HG02973 (cell line): Measurements from ENCODE around the gene LCN9.
"Not testable (repeated sequence)": the region's sequence is repeated elsewhere in the genome, so short reads cannot be mapped to it uniquely, and the experiment has no call there.

ENCODE experiments used
- ATAC-seq: cut with Tn5 transposase; IDR thresholded peaks from one replicate; pipeline ENCODE4 v1.9.1; 2021; ENCODE audit warnings: moderate library complexity; ENCODE audit not compliant: unreplicated experiment

LCN9 gene, protein sequence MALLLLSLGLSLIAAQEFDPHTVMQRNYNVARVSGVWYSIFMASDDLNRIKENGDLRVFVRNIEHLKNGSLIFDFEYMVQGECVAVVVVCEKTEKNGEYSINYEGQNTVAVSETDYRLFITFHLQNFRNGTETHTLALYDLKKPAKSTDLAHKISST

DNA sequence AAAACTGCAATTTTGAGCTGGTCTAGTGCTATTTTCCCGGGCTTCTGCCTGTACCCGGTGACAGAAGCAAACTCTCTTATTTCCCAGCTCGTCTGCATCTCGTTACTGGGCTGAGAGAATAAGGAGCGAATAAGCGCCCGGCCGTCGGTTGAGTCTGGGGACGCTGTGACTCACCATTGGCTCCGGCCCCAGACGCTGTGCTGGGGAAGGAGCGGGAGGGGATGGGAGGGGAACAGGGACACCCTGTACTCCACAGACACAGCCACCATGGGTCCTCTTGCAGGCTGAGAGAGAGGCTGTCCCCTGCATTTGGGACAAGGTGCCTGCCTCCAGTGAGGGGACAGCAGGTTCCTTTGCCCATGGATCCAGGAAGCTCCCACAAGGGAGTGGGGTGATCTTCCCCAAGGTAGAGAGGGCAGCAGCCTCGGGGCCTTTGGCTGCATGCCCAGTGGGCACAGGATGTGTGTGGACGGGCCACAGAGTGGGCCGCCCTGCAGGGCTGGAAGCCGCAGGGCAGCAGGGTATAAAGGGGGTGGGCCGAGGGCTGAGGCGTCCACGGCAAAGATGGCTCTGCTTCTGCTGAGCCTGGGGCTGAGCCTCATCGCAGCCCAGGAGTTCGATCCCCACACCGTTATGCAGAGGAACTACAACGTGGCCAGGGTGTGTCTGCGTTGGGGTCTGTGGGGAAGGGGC lies at the start of gene LCN9:
LCN9 (plus strand) TSS at position 552 of the 693 bp plus-strand sequence; CDS start at position 565, 13 bp downstream.
- ATAC-seq = no peak

DNA sequence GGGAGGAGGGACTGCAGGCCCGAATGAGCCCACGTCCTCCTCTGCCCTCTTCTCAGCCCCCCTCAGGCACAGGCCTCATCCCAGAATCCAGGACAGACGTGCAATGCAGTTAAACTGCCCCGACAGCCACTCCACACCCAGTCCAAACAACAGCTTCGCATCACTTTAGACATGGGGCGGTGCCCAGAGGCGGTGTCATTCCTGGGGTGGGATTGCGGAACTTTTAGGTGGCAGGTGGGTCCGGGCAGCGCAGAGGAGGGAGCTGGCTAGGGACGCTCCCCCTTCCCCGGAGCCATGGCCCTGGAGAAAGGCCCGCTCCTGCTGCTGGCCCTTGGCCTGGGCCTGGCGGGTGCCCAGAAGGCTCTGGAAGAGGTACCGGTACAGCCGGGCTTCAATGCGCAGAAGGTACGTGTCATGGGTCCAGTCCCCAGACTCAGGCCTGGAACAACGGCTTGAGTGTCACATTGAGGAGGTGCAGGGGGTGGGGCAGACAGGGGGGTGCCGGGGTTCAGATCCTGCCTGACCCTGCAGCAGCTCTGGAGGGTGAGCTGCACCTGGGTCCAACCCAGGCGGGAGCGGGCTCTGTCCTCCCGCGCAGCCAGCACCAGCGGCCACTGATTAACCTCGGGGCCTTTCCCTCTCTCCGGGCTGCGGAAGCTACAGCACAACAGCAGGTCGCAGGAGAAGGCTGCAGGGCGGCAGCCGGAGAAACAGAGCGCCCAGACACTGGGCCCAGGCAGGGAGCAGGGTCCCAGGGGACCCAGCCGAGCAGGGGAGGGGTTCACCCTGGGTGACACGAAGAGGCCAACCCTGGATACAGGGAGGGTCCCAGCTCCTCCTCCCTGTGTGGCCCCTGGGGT lies 48.9 kb upstream of the LCN9 start:
- no peak for ATAC-seq

DNA sequence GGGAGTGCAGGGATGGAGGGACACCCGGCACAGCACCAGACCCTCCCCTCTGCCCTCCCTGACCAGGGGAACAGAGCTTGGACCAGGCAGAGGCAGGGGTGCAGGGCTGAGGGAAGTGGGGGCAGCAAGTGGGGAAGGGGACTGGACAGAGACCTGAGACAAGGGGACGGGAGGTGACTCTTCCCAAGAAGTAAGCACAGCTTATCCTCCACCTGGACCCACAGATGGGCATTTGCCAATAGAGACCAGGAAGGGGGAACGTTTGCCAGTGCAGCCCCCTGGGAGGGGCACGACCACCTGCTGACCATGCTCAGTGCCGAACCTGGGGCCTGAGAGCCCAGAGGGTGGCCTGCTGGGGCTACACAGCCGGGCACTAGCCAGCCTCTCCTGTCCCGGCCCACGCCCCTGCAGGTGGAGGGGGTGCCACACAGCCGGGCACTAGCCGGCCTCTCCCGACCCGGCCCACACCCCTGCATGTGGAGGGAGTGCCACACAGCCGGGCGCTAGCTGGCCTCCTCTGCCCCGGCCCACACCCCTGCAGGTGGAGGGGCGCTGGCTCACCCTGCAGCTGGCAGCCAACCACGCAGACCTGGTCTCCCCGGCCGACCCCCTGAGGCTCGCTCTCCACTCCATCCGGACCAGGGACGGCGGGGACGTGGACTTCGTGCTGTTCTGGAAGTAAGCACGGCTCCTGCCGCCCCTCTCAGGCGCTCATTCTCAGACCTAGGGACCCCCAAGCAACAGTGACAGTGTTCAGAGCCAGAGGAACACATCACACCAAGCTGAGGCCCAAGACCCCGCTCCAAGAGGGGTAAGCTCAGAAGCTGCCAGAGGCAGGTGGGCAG lies 48.1 kb upstream of the LCN9 start:
- ATAC-seq = no peak

DNA sequence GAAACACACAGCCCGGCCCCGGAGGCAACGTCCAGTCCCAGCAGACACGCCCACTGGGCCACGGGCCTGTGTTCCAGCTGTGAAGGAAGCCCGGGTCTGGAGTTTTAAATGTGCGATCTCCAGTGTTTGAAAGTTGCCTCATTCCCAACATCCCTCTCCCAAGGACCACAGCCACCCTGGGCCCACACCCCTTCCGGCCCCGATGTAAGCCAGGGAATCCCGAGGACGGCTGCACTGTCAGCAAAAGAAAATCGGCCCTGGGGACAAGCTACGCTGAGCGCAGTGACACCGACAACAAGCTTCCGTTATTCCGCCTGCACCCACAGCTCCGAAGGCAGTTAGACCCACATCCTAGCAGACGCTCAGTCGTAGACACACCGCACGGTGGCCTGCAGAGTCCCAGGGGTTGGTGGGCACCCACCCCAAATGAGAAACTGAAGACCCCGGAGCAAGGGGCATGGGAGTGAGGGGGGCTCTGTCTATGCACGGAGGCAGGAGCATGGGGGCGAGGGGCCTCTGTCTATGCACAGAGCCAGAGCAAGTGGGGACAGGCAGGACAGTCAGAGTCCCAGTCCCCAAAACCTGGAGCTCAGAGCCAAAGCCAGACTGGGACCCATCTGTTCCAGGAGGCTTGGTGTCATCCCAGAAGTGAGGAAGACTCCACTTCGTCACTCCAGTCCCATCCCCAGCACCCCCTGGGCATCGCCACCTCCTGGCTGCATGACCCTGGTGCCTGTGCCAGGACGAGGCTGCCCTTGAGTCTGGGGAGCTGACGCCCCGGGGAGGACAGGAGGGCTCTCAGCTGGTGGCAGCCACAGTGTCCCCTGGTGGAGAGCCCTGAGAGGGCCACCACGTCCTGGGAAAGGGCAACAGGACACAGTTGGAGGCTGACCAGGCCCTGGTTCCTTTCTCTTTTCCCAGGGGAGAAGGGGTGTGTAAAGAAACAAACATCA lies 47.2 kb upstream of the LCN9 start:
- no peak for ATAC-seq

DNA sequence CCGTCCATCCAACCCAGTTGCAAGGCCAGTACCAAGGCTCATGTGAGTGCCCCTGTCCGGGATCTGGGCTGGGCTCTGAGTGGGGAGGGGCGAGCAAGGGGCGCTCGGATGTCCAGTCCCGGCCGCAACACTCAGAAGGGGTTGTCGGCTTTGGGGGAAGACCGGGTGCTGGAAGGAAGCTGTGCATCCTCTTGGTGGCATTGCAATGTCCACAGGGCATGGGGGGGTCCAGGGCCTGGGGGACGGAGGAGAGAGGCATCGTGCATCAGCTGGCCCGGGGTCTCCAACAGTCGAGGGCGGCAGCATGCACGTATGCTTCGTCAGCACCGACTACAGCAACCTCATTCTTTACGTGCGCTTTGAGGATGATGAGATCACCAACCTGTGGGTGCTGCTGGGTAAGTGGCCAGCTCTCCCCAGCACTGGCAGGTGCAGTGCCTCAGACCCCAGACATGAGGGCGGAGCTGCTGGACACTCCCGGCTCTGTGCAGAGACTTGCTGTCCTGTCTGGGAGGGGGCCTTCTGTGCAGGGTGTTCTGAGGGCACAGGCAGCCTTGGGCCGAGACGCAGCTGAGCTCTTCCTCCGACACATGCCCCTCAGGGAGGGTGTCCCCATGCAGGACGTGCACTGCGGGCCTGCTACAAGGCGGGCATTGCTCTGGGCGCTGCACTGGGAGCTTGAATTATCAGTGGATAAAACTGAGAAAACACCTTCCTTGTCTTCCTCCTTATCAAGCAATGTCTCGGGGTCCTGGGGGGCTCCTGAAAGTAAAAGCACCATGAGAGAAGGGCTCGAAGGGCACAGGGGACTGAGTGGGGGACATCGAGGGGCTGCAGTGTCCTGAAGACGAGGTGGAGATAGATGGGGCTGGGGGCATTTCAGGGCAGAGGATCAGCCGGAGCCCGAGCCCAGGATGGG lies 46.2 kb upstream of the LCN9 start:
- no peak for ATAC-seq

DNA sequence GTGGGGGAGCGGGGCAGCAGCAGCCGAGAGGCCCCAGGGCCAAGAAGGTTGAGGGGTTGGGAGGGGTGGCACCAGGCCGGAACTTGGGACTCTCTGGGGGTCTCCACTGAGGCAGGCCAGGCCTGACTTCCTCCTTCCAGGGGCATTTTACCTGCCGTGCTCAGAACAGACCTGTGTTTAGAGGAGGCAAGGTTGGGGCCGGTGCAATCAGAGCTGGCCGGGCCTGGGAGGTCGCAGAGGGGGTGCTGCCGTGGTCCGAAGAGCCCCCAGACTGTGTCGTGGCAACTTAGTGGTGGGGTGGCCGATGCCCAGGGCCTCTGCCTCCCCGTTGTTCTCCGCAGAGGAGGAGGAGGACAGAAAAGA lies 45.6 kb upstream of the LCN9 start:
- no peak for ATAC-seq

DNA sequence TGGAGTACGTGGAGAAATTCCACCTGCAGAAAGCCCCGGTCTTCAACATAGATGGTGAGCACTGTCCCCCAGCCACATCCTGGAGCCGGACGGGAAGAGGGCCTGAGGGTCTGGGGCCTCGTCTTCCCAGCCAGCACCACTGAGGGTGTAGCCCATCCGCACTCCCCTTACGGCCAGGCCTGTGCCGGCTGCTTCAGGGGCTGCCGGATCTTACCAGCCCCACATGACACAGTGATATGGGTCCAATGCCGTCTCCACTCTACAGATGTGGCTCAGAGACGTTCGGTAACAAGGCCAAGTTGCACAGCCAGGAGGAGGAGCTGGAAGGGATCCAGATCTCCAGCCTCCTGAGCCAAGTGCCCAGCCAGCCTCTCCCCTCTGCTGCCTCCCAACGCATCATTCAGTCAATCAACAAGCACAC lies 45.1 kb upstream of the LCN9 start:
- ATAC-seq = no peak

DNA sequence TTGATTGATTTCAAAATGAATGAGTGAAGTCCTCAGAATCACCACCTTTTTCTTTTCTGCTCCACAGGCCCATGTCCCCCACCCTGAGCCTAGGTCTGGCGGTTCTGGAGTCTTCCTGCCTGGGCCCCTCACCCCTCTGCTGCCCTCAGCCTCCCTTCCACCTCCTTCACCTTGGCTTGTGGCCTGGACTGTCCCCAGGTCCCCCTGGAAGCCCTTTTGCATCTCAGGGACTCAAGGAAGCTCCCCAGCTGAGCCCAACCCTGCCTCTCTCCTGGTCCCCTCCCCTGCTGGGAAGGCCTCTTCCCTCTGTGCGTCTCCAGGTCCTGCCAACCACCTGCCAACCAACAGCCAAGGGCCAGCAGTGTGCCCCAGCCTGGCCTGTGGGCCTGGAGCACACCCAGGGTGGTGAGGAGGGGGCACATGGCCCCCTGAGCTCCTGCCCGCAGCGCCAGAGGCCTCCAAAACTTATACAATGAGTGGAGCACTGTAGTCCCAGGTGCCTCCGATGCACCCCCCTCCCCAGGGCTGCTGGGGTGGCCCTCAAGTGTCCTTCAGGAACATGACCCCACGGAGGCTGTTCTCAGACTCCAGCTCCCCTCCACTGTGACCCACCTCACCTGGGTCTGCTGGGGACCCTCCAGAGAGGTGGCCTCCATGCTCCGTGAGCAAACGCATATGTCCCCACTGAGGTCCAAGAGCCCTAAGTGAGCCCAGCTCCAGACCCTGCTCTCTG lies 44.1 kb upstream of the LCN9 start:
- no peak for ATAC-seq

DNA sequence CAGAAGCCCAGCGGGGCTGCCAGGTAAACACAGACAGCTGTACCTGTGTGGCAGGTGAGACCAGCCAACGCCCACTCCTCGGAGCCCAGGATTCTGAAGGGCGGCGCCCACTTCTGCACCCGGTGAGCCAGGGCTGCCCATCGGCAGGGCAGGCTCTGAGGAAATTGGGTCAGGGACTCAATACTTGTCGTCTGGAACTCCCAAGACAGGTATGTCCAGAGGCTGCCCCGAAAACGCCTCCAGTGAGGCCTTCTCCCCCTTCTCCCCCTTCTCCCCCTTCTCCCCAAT lies 43.6 kb upstream of the LCN9 start:
- no peak for ATAC-seq

DNA sequence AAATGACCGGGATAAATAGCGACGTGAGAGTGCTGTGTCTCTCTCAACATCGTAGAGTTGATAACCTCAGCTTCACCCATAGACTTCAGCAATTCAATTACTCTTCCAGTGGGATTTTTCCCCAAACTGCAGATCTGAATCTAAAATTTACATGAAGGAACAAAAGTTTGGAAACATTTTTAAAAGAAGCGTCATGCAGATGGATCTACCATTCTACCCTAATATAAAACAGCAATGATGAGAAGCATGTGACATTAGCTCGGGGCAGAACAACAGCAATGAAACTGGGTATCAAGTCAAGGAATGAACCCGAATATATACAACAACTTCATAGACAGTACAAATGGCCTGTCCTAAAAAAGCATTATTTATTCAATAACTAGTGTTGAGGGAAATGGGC lies 42.6 kb upstream of the LCN9 start:
- no peak for ATAC-seq

DNA sequence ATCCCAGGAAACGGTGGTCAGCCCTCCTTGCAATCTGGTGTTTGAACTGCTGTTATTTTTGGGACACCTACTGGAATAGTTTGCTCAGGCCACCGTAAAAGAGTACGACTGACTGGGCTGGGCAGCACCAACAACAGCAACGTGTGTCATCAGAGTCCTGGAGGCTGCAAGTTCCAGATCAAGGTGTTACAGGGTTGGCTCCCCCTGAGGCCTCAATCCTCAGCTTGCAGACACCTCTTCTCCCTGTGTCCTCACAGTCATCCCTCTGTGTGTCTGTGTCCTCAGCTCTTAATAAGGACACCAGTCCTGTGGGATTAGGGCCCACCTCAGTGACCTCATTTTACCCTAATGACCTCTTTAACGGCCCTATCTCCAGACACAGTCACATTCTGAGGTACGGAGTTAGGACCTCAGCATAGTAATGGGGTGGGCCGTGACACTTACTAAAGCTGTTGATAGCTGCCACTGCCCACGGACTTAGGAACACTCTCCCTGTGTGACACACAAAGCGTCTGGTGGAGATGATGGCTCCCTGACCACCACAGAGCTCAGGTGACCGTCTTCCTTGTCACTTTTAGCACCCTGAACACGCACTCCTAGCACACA lies 40.6 kb upstream of the LCN9 start:
- no peak for ATAC-seq

DNA sequence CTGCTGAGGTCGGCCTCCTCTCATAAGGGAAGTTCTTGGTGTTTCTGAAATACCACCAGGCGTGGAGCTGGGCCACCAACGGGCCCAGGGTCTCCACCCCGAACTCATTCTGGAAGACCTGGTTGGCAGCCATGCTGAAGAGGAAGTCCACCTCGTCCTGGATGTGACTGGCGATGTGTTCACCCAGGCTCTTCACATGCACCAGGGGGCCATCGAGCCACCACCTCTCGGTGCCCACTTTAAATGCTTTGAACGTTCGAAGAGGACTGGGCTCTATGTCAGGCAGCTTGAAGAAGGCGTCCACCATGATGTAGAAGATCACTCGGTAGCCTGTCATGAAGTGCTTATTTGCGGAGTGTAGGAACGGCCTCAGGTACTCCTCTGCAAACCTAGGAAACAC lies 38.8 kb upstream of the LCN9 start:
- ATAC-seq = no peak

DNA sequence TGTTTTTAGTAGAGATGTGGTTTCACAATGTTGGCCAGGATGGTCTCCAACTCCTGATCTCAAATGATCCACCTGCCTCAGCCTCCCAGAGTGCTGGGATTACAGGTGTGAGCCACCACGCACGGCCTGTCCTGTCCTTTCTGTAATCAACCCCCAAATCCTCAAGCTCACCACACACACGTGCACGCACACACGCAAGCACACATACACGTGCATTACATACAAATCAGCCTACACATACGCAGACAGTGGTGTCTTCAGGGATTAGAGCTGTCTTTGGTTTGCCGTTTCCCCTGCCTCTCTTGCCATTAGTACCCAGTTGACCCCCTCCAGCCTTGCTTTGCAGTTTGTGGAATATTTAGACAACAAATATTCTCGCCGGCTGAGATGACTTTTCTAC lies 30.3 kb upstream of the LCN9 start:
- ATAC-seq = no peak

DNA sequence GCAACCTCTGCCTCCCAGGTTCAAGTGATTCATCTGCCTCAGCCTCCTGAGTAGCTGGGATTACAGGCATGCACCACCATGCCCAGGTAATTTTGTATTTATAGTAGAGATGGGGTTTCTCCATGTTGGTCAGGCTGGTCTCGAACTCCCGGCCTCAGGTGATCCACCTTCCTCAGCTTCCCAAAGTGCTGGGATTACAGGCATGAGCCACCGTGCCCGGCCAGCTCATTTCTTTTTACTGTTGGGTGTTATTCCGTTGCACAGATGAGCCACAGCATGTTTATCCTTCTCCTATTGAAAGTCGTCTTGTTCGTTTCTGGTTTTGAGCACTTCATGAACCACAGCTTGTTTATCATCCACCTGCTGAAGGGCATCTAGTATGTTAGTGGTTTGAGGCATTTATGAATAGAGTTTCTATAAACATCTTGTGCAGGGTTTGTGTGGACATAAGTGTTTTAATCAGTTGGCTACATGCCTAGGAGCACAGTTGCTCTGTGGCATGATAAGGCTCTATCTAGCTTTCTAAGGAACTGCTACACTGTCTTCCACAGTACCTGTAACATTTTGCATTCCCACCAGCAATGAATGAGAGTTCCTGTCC lies 26.1 kb upstream of the LCN9 start:
- ATAC-seq = not testable (repeated sequence)

DNA sequence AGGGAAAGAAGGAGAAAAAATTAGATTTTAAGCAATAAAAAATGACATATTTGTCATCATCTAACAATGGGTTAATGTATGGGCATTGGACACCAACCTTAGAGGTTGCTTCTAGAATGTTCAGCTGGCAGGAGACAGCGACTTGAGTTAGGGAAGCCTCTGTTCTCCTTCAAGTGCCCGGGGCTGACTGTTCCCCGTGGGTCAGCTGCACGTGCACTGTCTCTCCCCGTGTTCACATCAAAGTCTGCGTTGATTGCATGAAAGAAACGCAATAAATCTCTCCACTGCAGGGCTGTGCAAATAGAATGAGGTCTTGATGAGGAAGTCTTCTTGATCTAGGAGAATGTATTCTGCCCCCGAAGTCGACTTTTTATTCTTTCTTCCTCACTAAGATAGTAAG lies 23.9 kb upstream of the LCN9 start, which contains the start of gene GLT6D1:
GLT6D1 (minus strand) TSS at position 345 of the 400 bp plus-strand sequence. CDS start 353 bp downstream, outside the sequence.
- ATAC-seq = no peak

DNA sequence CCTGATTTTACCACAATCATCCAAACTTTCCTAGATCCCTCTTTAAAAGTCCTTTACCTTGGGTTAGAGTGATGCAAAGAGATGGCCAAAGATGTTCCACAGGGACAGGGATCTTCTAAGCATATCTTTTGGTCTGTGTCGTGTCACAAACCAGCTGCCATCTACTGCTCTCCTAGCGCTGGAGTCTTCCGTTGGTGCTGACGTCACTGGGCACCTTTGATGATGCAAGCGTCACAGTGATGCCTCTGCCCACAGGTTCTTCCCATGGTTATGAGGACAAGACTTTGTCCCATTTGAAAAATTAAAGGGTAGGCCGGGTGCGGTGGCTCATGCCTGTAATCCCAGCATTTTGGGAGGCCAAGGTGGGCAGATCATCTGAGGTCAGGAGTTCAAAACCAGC lies 22.1 kb upstream of the LCN9 start:
- ATAC-seq = no peak

DNA sequence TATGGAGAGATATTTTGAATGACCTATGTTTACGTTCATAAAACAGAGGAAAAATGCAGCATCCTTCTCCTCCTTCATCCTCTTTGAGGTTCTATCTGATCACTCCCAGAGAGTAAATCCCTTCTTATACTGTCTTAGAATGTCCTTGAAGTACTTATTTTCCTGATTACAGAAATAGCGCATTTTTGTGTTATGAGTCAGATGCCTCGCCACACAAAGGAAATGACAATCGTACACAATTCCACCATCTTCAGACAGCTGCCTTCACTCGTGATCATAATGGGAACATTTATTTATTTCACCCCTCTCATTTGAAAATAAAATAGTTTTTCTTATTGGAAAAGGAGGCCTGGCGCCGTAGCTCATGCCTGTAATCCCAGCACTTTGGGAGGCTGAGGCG lies 21.4 kb upstream of the LCN9 start:
- ATAC-seq = no peak
